NT2/D1 (cell line): ENCODE data around the gene SEMA3C.

Experiments
- SUZ12 ChIP-seq: IDR thresholded peaks from 2 replicates; pipeline ENCODE4 v1.6.1; 2011; ENCODE audit not compliant: insufficient read length, insufficient read depth; ENCODE audit errors: extremely low read depth
- YY1 ChIP-seq: IDR thresholded peaks from 2 replicates; pipeline ENCODE4 v1.6.1; 2011; ENCODE audit not compliant: insufficient read length, insufficient read depth
- ZNF274 ChIP-seq: IDR thresholded peaks from 2 replicates; pipeline ENCODE4 v1.6.1; 2011; ENCODE audit warnings: mild to moderate bottlenecking, low read depth, low read length

GRCh38 chr7:80848841-80849240 is 70.0 kb downstream of the SEMA3C start:
- TF ChIP-seq SUZ12 (no peak), ZNF274 (no peak), YY1 (no peak)
